Fibroblast of lung (primary cell): ENCODE measurements around the gene B4GALT2. TPM values are rescaled to one million over a fixed set of nuclear protein-coding genes. Genes with fewer than 3 reads are reported as not detected.

ENCODE experiments used
- DNase-seq, 2 donors: peaks; one replicate each; pipeline versions ENCODE4 v3.0.0 to v3.0.0-alpha.2; 2010; ENCODE audit warnings: low read depth in 2 of 2
- H2AFZ ChIP-seq: 2 replicates; pipeline ENCODE4 v1.5.1; 2012; ENCODE audit warnings: low read length, control low read depth, inconsistent platforms
- H3K27ac ChIP-seq: 2 replicates; pipeline ENCODE4 v1.5.1; 2011; ENCODE audit warnings: low read length, control low read depth; ENCODE audit not compliant: insufficient read depth
- H3K27me3 ChIP-seq: 2 replicates; pipeline ENCODE4 v1.5.1; 2011; ENCODE audit warnings: mild to moderate bottlenecking, low read length; ENCODE audit not compliant: control insufficient read depth, insufficient read depth
- H3K36me3 ChIP-seq: 2 replicates; pipeline ENCODE4 v1.5.1; 2011; ENCODE audit warnings: low read length; ENCODE audit not compliant: control insufficient read depth, insufficient read depth
- H3K4me1 ChIP-seq: 2 replicates; pipeline ENCODE4 v1.5.1; 2011; ENCODE audit warnings: low read length; ENCODE audit not compliant: control insufficient read depth, insufficient read depth; ENCODE audit errors: extremely low read depth
- H3K4me2 ChIP-seq: 2 replicates; pipeline ENCODE4 v1.5.1; 2011; ENCODE audit warnings: low read length, control low read depth; ENCODE audit not compliant: insufficient read depth; ENCODE audit errors: extremely low read depth
- H3K4me3 ChIP-seq, 4 experiments: fragments of 200-600 bp in 1 of 4; sonication (generic) in 1 of 4; replicated peaks in 1 of 4; 2 replicates each; pipeline ENCODE4 v1.5.1; 2011 to 2016; ENCODE audit warnings: low read length in 4 of 4, low read depth in 3 of 4, mild to moderate bottlenecking in 3 of 4, control low read depth in 2 of 4, inconsistent platforms in 1 of 4, mixed read lengths in 1 of 4; ENCODE audit not compliant: insufficient read depth in 1 of 4; ENCODE audit errors: control extremely low read depth in 1 of 4
- H3K79me2 ChIP-seq: 2 replicates; pipeline ENCODE4 v1.5.1; 2012; ENCODE audit warnings: mild to moderate bottlenecking, low read length, inconsistent platforms; ENCODE audit not compliant: control insufficient read depth, insufficient read depth
- H3K9ac ChIP-seq: 2 replicates; pipeline ENCODE4 v1.5.1; 2011; ENCODE audit warnings: mild to moderate bottlenecking, low read length, control low read depth; ENCODE audit not compliant: insufficient read depth
- H3K9me3 ChIP-seq: 2 replicates; pipeline ENCODE4 v1.5.1; 2012; ENCODE audit warnings: low read depth, low read length; ENCODE audit not compliant: control insufficient read depth, insufficient read depth
- H4K20me1 ChIP-seq: 2 replicates; pipeline ENCODE4 v1.5.1; 2011; ENCODE audit warnings: low read length; ENCODE audit not compliant: control insufficient read depth, insufficient read depth; ENCODE audit errors: extremely low read depth
- EZH2 ChIP-seq: IDR thresholded peaks from 2 replicates; pipeline ENCODE4 v1.5.1; 2012; ENCODE audit warnings: low read length, control low read depth, mild to moderate bottlenecking; ENCODE audit errors: missing control alignments
- polyA plus RNA-seq, 2 donors: library from polyadenylated mRNA; depleted of rRNA in 1 of 2; stranded (reverse) in 1 of 2; unstranded in 1 of 2; fragments of >200 nt; gene quantifications; 2 replicates each; pipeline ENCODE4 v1.2.1, GENCODE V29; 2011 to 2012; ENCODE audit warnings: missing spikeins in 1 of 2
- total RNA-seq: library from RNA; depleted of rRNA; stranded (reverse); fragments of >200 nt; gene quantifications from 2 replicates; pipeline ENCODE4 v1.2.1, GENCODE V29; 2014
- TF ChIP-seq, protein P1 (sequence below), 2 donors: IDR thresholded peaks in 1 of 2; conservative IDR thresholded peaks in 1 of 2; 1 replicate in 1 of 2; 2 replicates in 1 of 2; pipeline ENCODE4 v1.5.1; 2011 to 2012; ENCODE audit warnings: low read length in 2 of 2, control low read depth in 1 of 2, inconsistent platforms in 1 of 2, low read depth in 1 of 2, mild to moderate bottlenecking in 1 of 2

Gene B4GALT2
- total and polyA plus RNA-seq, 2 donors (not counting 1 experiment from before 2014, with no cell fraction given), result 40.6 to 55.0 TPM

DNA sequence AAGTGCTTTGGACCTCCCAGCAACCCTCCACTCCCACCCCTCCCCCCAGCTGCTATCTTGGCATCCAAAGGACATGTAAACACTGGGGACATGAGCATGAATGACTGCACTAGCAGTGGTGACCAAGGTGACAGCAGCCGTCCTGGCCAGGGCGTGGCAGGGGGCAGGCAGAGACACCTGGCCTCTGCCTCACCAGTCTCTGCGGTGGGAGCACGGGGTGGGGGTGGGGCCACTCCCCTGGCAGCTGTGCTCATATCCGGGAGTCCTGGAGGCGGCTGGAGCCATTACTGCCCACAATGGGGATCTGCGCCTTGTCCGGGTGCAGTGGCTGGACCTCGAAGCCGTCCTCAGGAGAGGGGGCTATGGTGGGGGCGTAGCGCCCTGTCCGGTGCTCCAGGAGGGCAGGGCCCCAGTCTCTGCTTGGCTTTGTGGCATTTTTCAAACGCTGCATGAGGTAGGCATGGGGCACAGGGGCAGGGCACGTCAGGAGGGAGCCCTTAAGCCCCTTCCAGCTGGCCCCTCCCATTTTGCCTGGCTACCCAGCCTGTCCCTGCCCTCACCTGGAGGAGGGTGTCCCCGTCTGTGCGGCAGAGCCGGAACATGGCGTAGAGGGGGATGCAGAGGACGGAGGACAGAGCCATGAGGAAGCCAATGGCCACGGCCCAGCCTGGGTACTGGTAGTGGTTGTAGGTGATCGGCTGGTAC is 18.4 kb downstream of the B4GALT2 start:
- Histone ChIP-seq H3K79me2 (no peaks in the 10 kb centered on the region), H3K27ac (no peak overlapping the region), H4K20me1 (no peaks in the 10 kb centered on the region), H3K36me3 (no peaks in the 10 kb centered on the region), H3K9ac (no peak overlapping the region), H3K4me2 (no peak overlapping the region), H3K9me3 (no peaks in the 10 kb centered on the region), H2AFZ (no peak overlapping the region), H3K27me3 (no peaks in the 10 kb centered on the region), H3K4me1 (no peaks in the 10 kb centered on the region), H3K4me3 (no peak overlapping the region)
- DNase-seq, result no peak
- no peak for TF ChIP-seq EZH2
- TF ChIP-seq, protein P1, sequence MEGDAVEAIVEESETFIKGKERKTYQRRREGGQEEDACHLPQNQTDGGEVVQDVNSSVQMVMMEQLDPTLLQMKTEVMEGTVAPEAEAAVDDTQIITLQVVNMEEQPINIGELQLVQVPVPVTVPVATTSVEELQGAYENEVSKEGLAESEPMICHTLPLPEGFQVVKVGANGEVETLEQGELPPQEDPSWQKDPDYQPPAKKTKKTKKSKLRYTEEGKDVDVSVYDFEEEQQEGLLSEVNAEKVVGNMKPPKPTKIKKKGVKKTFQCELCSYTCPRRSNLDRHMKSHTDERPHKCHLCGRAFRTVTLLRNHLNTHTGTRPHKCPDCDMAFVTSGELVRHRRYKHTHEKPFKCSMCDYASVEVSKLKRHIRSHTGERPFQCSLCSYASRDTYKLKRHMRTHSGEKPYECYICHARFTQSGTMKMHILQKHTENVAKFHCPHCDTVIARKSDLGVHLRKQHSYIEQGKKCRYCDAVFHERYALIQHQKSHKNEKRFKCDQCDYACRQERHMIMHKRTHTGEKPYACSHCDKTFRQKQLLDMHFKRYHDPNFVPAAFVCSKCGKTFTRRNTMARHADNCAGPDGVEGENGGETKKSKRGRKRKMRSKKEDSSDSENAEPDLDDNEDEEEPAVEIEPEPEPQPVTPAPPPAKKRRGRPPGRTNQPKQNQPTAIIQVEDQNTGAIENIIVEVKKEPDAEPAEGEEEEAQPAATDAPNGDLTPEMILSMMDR (conservative IDR thresholded peaks at IDR 0.05 in 1 of 2, IDR thresholded peaks at IDR 0.05 in 1 of 2; ENCODE audit: low read depth in 1 of 2, low read length in 2 of 2), result no peak

DNA sequence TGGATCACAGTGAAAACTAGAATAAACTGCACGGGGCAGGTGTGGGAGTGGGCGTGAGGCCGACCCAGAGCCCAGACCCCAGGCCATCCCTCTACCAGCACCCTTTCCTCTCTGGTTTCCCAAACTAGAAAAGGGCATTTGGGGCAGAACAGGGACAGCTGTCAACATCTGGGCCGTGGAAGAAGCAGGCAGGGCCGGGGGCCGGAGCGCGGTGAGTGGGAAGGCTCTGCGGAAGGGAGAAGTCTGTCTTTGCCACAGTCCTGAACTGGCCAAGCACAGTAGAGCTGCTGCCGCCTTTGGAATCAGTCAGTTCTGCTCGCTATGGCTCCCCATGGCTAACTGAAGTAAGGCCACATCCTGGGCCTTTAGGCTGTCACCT is 19.0 kb downstream of the B4GALT2 start:
- Histone ChIP-seq H3K4me2 (no peak overlapping the region), H3K79me2 (no peaks in the 10 kb centered on the region), H3K36me3 (no peaks in the 10 kb centered on the region), H3K27ac (no peak overlapping the region), H2AFZ (no peak overlapping the region), H4K20me1 (no peaks in the 10 kb centered on the region), H3K27me3 (no peaks in the 10 kb centered on the region), H3K4me3 (no peak overlapping the region), H3K9me3 (no peaks in the 10 kb centered on the region), H3K9ac (no peak overlapping the region), H3K4me1 (no peaks in the 10 kb centered on the region)
- DNase-seq, result no peak
- TF ChIP-seq EZH2, result no peak
- TF ChIP-seq, protein P1 (conservative IDR thresholded peaks at IDR 0.05 in 1 of 2, IDR thresholded peaks at IDR 0.05 in 1 of 2; ENCODE audit: low read depth in 1 of 2, low read length in 2 of 2), result no peak

DNA sequence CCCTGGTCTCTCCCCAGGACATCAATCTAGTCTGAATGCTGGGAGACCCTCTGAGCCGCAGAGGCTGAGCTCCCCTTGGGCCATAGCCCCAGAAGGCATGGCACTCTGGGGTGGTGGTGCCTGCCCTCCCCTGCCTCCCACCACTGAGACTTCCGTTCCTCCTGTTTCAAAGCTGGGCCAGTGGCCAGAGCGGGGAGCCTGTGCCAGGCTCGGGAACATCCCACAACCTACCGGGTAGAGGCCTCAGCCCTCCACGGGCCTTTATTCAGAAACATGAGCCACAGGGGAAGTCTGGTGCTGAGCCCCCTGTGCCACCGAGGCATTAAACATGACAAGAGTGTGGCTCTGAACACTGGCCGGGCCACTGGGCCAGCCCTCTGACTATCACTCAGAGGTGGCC is 20.4 kb downstream of the B4GALT2 start:
- Histone ChIP-seq H3K27me3 (no peaks in the 10 kb centered on the region), H3K27ac (no peak overlapping the region), H4K20me1 (no peaks in the 10 kb centered on the region), H3K4me1 (no peaks in the 10 kb centered on the region), H3K9me3 (no peaks in the 10 kb centered on the region), H2AFZ (no peak overlapping the region), H3K4me3 (no peak overlapping the region), H3K9ac (no peak overlapping the region), H3K36me3 (no peaks in the 10 kb centered on the region), H3K4me2 (no peak overlapping the region), H3K79me2 (no peaks in the 10 kb centered on the region)
- DNase-seq, result no peak
- no peak for TF ChIP-seq EZH2
- TF ChIP-seq, protein P1 (conservative IDR thresholded peaks at IDR 0.05 in 1 of 2, IDR thresholded peaks at IDR 0.05 in 1 of 2; ENCODE audit: low read depth in 1 of 2, low read length in 2 of 2), result no peak
